BJ (cell line): ENCODE measurements around the gene BPHL. TPM values are rescaled to one million over a fixed set of nuclear protein-coding genes. Genes with fewer than 3 reads are reported as not detected.

Experiments used
- CTCF ChIA-PET: fragments of 350-600 bp; formaldehyde crosslinking; extraction: SDS; loops from one replicate; lab custom pipeline; 2021; ENCODE audit warnings: antibody characterized with exemption, inconsistent platforms; lab: Yijun Ruan, JAX
- POLR2A ChIA-PET: fragments of 300-600 bp; sonication (Branson Sonifier 250); formaldehyde crosslinking; extraction: SDS; loops from one replicate; lab custom pipeline; 2021; ENCODE audit warnings: antibody characterized with exemption; lab: Charles Lee
- DNase-seq: peaks from one replicate; pipeline ENCODE4 v3.0.0-alpha.2; 2011; ENCODE audit warnings: low read depth
- H3K27me3 ChIP-seq: 2 replicates; pipeline ENCODE4 v1.6.0; 2011; ENCODE audit warnings: low read length; ENCODE audit not compliant: control insufficient read depth, insufficient read depth
- H3K36me3 ChIP-seq: 2 replicates; pipeline ENCODE4 v1.5.1; 2011; ENCODE audit warnings: low read length; ENCODE audit not compliant: control insufficient read depth, insufficient read depth
- H3K4me3 ChIP-seq: 2 replicates; pipeline ENCODE4 v1.5.1; 2011; ENCODE audit warnings: low read depth, mild to moderate bottlenecking, control low read depth, low read length
- polyA plus RNA-seq: library from polyadenylated mRNA; depleted of rRNA; stranded (reverse); fragments of >200 nt; gene quantifications from 2 replicates; pipeline ENCODE4 v1.2.3, GENCODE V29; 2011; rRNA removed
- small RNA-seq: library from RNA; depleted of rRNA; stranded (forward); fragments of <200 nt; gene quantifications from one replicate; pipeline ENCODE3, GENCODE V24; 2012; ENCODE audit warnings: low replicate concordance, low read depth; ENCODE audit not compliant: insufficient read length
- TF ChIP-seq, protein P1 (sequence below): IDR thresholded peaks from 2 replicates; pipeline ENCODE4 v1.5.1; 2011; ENCODE audit warnings: low read depth, mild to moderate bottlenecking, control low read depth, inconsistent platforms, low read length, moderate library complexity; ENCODE audit not compliant: insufficient read depth

BPHL gene
- polyA plus RNA-seq, 1 experiment = 12.1 TPM

DNA sequence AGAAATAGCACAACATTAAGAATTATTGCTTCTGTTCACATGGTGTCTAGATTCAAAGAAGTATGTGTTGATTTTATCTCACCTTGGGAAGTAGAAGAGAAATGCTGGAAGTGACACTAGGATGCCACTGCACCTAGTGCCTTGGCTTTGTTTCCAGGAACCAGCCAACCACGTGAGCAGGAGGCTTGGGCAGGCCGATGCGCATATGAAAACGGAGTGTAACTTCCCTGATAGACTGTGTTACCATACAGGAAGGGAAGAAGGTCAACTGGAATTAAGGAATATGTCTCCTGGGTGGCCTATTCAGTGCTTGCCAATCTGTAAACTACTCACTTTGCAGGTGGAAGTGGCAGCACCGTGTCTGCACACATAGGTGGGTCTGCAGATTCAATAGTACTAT is 80.9 kb downstream of the BPHL start:
- Histone ChIP-seq H3K36me3 (no peaks in the 10 kb centered on the region), H3K4me3 (no peak overlapping the region), H3K27me3 (no peaks in the 10 kb centered on the region)
- no peak for DNase-seq
- TF ChIP-seq, protein P1, sequence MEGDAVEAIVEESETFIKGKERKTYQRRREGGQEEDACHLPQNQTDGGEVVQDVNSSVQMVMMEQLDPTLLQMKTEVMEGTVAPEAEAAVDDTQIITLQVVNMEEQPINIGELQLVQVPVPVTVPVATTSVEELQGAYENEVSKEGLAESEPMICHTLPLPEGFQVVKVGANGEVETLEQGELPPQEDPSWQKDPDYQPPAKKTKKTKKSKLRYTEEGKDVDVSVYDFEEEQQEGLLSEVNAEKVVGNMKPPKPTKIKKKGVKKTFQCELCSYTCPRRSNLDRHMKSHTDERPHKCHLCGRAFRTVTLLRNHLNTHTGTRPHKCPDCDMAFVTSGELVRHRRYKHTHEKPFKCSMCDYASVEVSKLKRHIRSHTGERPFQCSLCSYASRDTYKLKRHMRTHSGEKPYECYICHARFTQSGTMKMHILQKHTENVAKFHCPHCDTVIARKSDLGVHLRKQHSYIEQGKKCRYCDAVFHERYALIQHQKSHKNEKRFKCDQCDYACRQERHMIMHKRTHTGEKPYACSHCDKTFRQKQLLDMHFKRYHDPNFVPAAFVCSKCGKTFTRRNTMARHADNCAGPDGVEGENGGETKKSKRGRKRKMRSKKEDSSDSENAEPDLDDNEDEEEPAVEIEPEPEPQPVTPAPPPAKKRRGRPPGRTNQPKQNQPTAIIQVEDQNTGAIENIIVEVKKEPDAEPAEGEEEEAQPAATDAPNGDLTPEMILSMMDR = no peak
- ChIA-PET CTCF (interaction anchor here (0.9 kb wide), 1 partner anchor 9 kb away, joined by 3 read pairs; no protein-coding TSS in a partner anchor), POLR2A (no interaction called here)

DNA sequence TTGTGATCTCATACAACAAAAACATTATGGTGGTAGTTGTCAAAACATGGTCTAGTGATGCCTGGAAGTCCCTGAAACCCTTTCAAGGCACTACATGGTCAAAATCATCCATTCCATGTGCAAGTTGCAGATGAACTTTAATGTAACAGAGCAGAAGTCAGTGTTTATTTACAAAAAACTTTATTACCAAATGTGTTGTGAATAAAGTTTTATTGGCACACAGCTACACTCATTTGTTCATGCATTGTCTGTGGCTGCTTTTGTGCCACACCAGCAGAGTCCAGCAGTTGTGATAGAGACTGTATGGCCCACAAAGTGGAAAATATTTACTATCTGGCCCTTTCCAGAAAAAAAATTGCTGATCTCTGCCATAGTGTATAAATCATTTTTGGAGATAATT is 82.2 kb downstream of the BPHL start:
- POLR2A ChIA-PET = no interaction called here
- DNase-seq = no peak
- no peaks in the 10 kb centered on the region for H3K27me3 ChIP-seq
- TF ChIP-seq, protein P1 = no peak
- no peaks in the 10 kb centered on the region for H3K36me3 ChIP-seq
- CTCF ChIA-PET = no interaction called here
- H3K4me3 ChIP-seq = no peak overlapping the region

DNA sequence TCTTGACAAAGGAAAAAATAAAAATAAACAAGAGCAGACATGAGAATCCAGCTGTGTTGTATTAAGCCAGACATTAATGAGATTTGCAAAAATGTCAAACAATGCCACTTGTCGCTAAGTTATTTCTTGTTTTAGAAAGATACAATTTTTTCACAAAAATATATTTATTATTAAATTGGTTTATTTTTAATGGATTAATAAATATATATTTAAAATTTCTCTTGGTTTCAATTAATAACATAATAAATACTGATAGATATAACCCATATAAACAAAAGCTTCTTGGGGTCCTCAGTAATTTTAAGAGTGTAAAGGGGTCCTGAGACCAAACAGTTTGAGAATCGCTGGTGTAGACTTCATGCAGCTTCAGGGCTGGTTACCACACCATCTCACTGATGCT is 82.9 kb downstream of the BPHL start:
- H3K36me3 ChIP-seq = no peaks in the 10 kb centered on the region
- CTCF ChIA-PET = no interaction called here
- no peak for DNase-seq
- no peak overlapping the region for H3K4me3 ChIP-seq
- H3K27me3 ChIP-seq = no peaks in the 10 kb centered on the region
- POLR2A ChIA-PET = no interaction called here
- TF ChIP-seq, protein P1 = no peak

Small RNA genes within 50 kb of the gene (small RNA-seq; reads per million reads assigned to genes)
- gene RNA5SP201 = not detected

Other genes starting within 250 kb of the BPHL start
- gene SERPINB9, start 215.4 kb upstream of the BPHL start, polyA plus RNA-seq = 2.8 and 3.7 TPM in 2 replicates
- 89.6 and 113 TPM in 2 replicates for gene SERPINB6, start 147.1 kb upstream of the BPHL start, polyA plus RNA-seq
- gene NQO2, start 118.8 kb upstream of the BPHL start, polyA plus RNA-seq = 54.4 and 56.2 TPM in 2 replicates
- 19.5 and 20.2 TPM in 2 replicates for gene RIPK1, start 50.2 kb upstream of the BPHL start, polyA plus RNA-seq
- 138 and 184 TPM in 2 replicates for gene TUBB2A, start 38.8 kb downstream of the BPHL start, polyA plus RNA-seq
- 10.9 and 13.3 TPM in 2 replicates for gene TUBB2B, start 108.9 kb downstream of the BPHL start, polyA plus RNA-seq
- 24.2 and 24.7 TPM in 2 replicates for gene PSMG4, start 140.2 kb downstream of the BPHL start, polyA plus RNA-seq